ENCODE results near the gene EGFLAM. TPM values are rescaled to one million over a fixed set of nuclear protein-coding genes. Genes with fewer than 3 reads are reported as not detected.

The EGFLAM gene
- total and polyA plus RNA-seq, 2 experiments from 2014 or later = 0.24 to 1.9 TPM

- H3K36me3 ChIP-seq (ENCODE audit: insufficient read depth) = no peaks in the 10 kb centered on the region
- Mint-ChIP-seq H3K36me3 (ENCODE audit: low read depth) (no peaks in the 10 kb centered on the region), H3K9me3 (no peaks in the 10 kb centered on the region), H3K4me3 (no peak overlapping the region), H3K27me3 (ENCODE audit: insufficient read depth, low read depth, poor library complexity) (no peaks in the 10 kb centered on the region), H3K4me1 (peaks cover 12% of the 10 kb centered on the region; the same call in 2 of the 3 replicates), H3K27ac (no peak overlapping the region)
- ATAC-seq = no peak
- H3K4me2 ChIP-seq = no peak overlapping the region
- H3K4me1 ChIP-seq (ENCODE audit: insufficient read depth) = no peaks in the 10 kb centered on the region
- no peak overlapping the region for H2AFZ ChIP-seq
- DNase-seq (ENCODE audit: low spot score) = no peak
- no peak overlapping the region for H3K27ac ChIP-seq (ENCODE audit: low read depth)
- no peak overlapping the region for H3K4me3 ChIP-seq
- no peaks in the 10 kb centered on the region for H4K20me1 ChIP-seq (replicated peaks; ENCODE audit: insufficient read depth)
- TF ChIP-seq EZH2phosphoT487 (IDR thresholded peaks at IDR 0.05; ENCODE audit: unreplicated experiment) = no peak
- TF ChIP-seq CTCF (conservative IDR thresholded peaks at IDR 0.05; ENCODE audit: low read depth in 2 of 2) = no peak
- no peak for TF ChIP-seq REST (IDR thresholded peaks at IDR 0.05; ENCODE audit: unreplicated experiment)
- TF ChIP-seq CREB1 (CRISPR knock-in tag; IDR thresholded peaks at IDR 0.05; ENCODE audit: low read depth) = no peak
- no peak for TF ChIP-seq ZNF114 (CRISPR knock-in tag; IDR thresholded peaks at IDR 0.05)
- TF ChIP-seq ZNF462 (CRISPR knock-in tag; IDR thresholded peaks at IDR 0.05) = no peak
- TF ChIP-seq NANOG (IDR thresholded peaks at IDR 0.05; ENCODE audit: borderline replicate concordance) = no peak
- no peak for TF ChIP-seq EZH2 (IDR thresholded peaks at IDR 0.05; ENCODE audit: low read depth, unreplicated experiment)
- no peak for TF ChIP-seq POLR2AphosphoS5 (IDR thresholded peaks at IDR 0.05; ENCODE audit: low read depth)
- no peak for TF ChIP-seq ETS1 (IDR thresholded peaks at IDR 0.05)
- no peak for TF ChIP-seq ZNF331 (CRISPR knock-in tag; IDR thresholded peaks at IDR 0.05; ENCODE audit: low read depth)
- TF ChIP-seq STAT1 (IDR thresholded peaks at IDR 0.05; ENCODE audit: unreplicated experiment) = no peak
- TF ChIP-seq JUNB (IDR thresholded peaks at IDR 0.05; ENCODE audit: unreplicated experiment) = no peak
- H3K27me3 ChIP-seq (ENCODE audit: insufficient read depth) = no peaks in the 10 kb centered on the region
- H3K79me2 ChIP-seq (replicated peaks; ENCODE audit: insufficient read depth) = no peaks in the 10 kb centered on the region
- no peaks in the 10 kb centered on the region for H3F3A ChIP-seq (replicated peaks; ENCODE audit: low read depth)
- H3K9me2 ChIP-seq (ENCODE audit: insufficient read depth) = 0 out of 2 replicates have a peak, but pooled peaks cover 2% of the 10 kb centered on the region
These were observed 112.2 kb downstream of the EGFLAM start for GRCh38 chr5:38370358-38371100.

Data from GM23338 (cell line).